HepG2 (cell line): Measurements from ENCODE around the gene CHN2. TPM values are rescaled to one million over a fixed set of nuclear protein-coding genes. Genes with fewer than 3 reads are reported as not detected.

ENCODE experiments used
- AGO2 ChIP-seq: fragments of 200-400 bp; formaldehyde crosslinking; optimal IDR thresholded peaks from 2 replicates; pipeline ENCODE3; 2017; ENCODE audit warnings: mild to moderate bottlenecking, low read depth, low read length, moderate library complexity
- GABPB1 ChIP-seq: IDR thresholded peaks from 2 replicates; pipeline ENCODE4 v1.6.1; 2016; ENCODE audit warnings: mild to moderate bottlenecking, missing genetic modification reagents, moderate library complexity, missing compliant biosample characterization
- GMEB1 ChIP-seq: sonication (generic); formaldehyde crosslinking; IDR thresholded peaks from 2 replicates; pipeline ENCODE4 v1.5.1; 2020; ENCODE audit warnings: missing genetic modification reagents, mild to moderate bottlenecking, borderline replicate concordance
- IKZF5 ChIP-seq: IDR thresholded peaks from 2 replicates; pipeline ENCODE4 v1.6.1; 2018; ENCODE audit warnings: missing genetic modification reagents, mild to moderate bottlenecking, missing compliant biosample characterization
- KLF6 ChIP-seq: IDR thresholded peaks from 2 replicates; pipeline ENCODE4 v1.8.0; 2016; ENCODE audit warnings: missing biosample characterization, missing genetic modification reagents
- MATR3 ChIP-seq: sonication (generic); formaldehyde crosslinking; IDR thresholded peaks from 2 replicates; pipeline ENCODE4 v1.4.0; 2020; ENCODE audit warnings: missing genetic modification reagents
- MTA1 ChIP-seq: sonication (generic); formaldehyde crosslinking; IDR thresholded peaks from 2 replicates; pipeline ENCODE4 v1.4.0; 2020; ENCODE audit warnings: missing genetic modification reagents, mild to moderate bottlenecking, borderline replicate concordance
- MTF1 ChIP-seq: sonication (generic); formaldehyde crosslinking; IDR thresholded peaks from 2 replicates; pipeline ENCODE4 v1.5.0; 2020; ENCODE audit warnings: missing genetic modification reagents
- MYC ChIP-seq: sonication (generic); formaldehyde crosslinking; IDR thresholded peaks from 2 replicates; pipeline ENCODE4 v1.9.0; 2021; ENCODE audit warnings: missing genetic modification reagents, borderline replicate concordance
- SALL1 ChIP-seq: sonication (generic); formaldehyde crosslinking; IDR thresholded peaks from 2 replicates; pipeline ENCODE4 v1.8.0; 2022; ENCODE audit warnings: mild to moderate bottlenecking, missing genetic modification reagents
- SATB2 ChIP-seq: sonication (generic); formaldehyde crosslinking; IDR thresholded peaks from 2 replicates; pipeline ENCODE4 v1.5.0; 2020; ENCODE audit warnings: missing genetic modification reagents
- SMYD3 ChIP-seq: sonication (generic); formaldehyde crosslinking; IDR thresholded peaks from 2 replicates; pipeline ENCODE4 v1.8.1; 2023; ENCODE audit warnings: mild to moderate bottlenecking, missing genetic modification reagents
- TCF12 ChIP-seq, 2 experiments: fragments of 450-650 bp in 1 of 2; sonication (generic) in 1 of 2; formaldehyde crosslinking in 1 of 2; IDR thresholded peaks; 2 replicates each; pipeline versions ENCODE4 v1.6.1 to v1.8.0; 2017 to 2022; ENCODE audit warnings: antibody characterized with exemption in 1 of 2, mild to moderate bottlenecking in 1 of 2, missing genetic modification reagents in 1 of 2, moderate library complexity in 1 of 2
- ZFX ChIP-seq: sonication (generic); formaldehyde crosslinking; IDR thresholded peaks from 2 replicates; pipeline ENCODE4 v1.4.0; 2020; ENCODE audit warnings: mild to moderate bottlenecking, low read depth, missing genetic modification reagents, moderate library complexity
- ZNF451 ChIP-seq: sonication (generic); formaldehyde crosslinking; IDR thresholded peaks from 2 replicates; pipeline ENCODE4 v1.5.0; 2020; ENCODE audit warnings: mild to moderate bottlenecking, missing genetic modification reagents
- ZNF546 ChIP-seq: sonication (generic); formaldehyde crosslinking; conservative IDR thresholded peaks from 2 replicates; pipeline ENCODE4 v1.8.1; 2023; ENCODE audit warnings: mild to moderate bottlenecking, missing genetic modification reagents
- ZNF687 ChIP-seq: sonication (generic); formaldehyde crosslinking; IDR thresholded peaks from 2 replicates; pipeline ENCODE4 v1.5.1; 2020; ENCODE audit warnings: mild to moderate bottlenecking, missing genetic modification reagents, moderate library complexity
- polyA plus RNA-seq, 8 experiments: library from polyadenylated mRNA; depleted of rRNA in 3 of 8; stranded (reverse) in 7 of 8; unstranded in 1 of 8; fragments of >200 nt; fragmentation: Illumina TruSeq in 4 of 8; extraction: Trizol in 4 of 8; gene quantifications; 2 replicates each; pipeline versions ENCODE4 v1.2.1 to v1.2.3, GENCODE V29; 2011 to 2016; ENCODE audit warnings: low read depth in 4 of 8, missing spikeins in 1 of 8, mixed read lengths in 1 of 8; ENCODE audit not compliant: insufficient read depth in 1 of 8
- total RNA-seq, 5 experiments: library from RNA; depleted of rRNA; stranded (reverse); fragments of >200 nt; fragmentation: Illumina TruSeq; extraction: Trizol; gene quantifications; 2 replicates each; pipeline ENCODE4 v1.2.3, GENCODE V29; 2016; ENCODE audit warnings: low read depth in 1 of 5
- TF ChIP-seq, protein P1 (sequence below): sonication (generic); formaldehyde crosslinking; IDR thresholded peaks from 2 replicates; pipeline ENCODE4 v1.4.0; 2020; ENCODE audit warnings: missing genetic modification reagents, borderline replicate concordance

The CHN2 gene
- total and polyA plus RNA-seq, 2 of the 13 experiments (the other 11 are each of a cell fraction or from before 2014, with no cell fraction given): 23.5 to 30.5 TPM

DNA sequence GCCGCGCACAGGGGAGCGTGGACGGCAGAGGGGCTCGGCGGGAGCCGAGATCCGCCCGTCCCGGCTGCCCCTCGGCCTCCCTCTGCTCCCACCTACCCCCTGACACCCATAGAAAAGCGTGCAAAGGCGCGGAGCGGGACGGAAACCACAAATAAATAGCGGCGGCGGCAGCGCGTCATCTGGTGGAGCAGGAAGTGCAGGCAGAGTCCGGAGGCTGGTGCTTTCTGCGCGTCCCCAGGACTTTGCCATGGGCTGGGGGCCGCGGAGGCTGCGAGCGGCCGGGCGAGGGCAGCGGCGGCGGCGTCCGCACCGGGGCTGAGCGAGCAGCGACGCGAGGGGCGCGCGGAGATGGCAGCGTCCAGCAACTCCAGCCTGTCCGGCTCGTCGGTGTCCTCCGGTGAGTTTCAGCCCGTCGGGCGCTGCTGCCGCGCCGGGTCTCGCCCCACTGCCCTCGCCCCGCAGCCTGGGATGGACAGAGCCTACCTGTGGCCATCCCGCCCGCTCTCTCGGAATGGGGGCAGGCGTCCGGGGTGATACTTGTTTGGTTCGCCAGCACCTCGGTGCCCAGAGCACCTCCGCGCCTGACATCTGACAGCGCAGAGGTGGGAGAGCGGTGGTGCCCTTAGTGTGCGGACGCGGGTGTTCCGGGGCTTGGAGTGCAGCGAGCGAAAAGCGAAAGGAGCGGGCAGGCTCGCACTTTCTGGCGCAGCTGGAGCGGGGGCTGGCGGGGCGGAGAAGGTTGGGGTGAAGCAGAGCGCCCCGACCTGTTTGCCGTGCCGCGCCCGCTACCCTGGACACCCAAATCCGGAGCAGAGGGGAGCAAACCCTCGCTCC, at the start of gene CHN2 (continued):
- TF ChIP-seq ZNF687 (CRISPR knock-in tag) (peak; percentile 87), SATB2 (CRISPR knock-in tag) (no peak), AGO2 (peak; percentile 84), SALL1 (CRISPR knock-in tag) (peak; percentile 70), MTA1 (peak; percentile 43; the same call in 1 of the 2 replicates), IKZF5 (peak; percentile 24; the same call in 1 of the 2 replicates), GABPB1 (CRISPR knock-in tag) (peak; percentile 83), TCF12 (IDR thresholded peaks at IDR 0.05) (no peak), TCF12 (CRISPR knock-in tag; IDR thresholded peaks at IDR 0.05) (peak; percentile 72; the same call in 1 of the 2 replicates), ZNF546 (CRISPR knock-in tag) (no peak), KLF6 (no peak), ZNF451 (CRISPR knock-in tag) (peak; percentile 50; the same call in 1 of the 2 replicates), GMEB1 (peak; percentile 49; the same call in 1 of the 2 replicates), SMYD3 (no peak), MATR3 (no peak), MYC (CRISPR knock-in tag) (peak; percentile 68; the same call in 1 of the 2 replicates), MTF1 (CRISPR knock-in tag) (no peak), ZFX (CRISPR knock-in tag) (peak; percentile 49)
- TF ChIP-seq, protein P1, sequence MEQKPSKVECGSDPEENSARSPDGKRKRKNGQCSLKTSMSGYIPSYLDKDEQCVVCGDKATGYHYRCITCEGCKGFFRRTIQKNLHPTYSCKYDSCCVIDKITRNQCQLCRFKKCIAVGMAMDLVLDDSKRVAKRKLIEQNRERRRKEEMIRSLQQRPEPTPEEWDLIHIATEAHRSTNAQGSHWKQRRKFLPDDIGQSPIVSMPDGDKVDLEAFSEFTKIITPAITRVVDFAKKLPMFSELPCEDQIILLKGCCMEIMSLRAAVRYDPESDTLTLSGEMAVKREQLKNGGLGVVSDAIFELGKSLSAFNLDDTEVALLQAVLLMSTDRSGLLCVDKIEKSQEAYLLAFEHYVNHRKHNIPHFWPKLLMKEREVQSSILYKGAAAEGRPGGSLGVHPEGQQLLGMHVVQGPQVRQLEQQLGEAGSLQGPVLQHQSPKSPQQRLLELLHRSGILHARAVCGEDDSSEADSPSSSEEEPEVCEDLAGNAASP (CRISPR knock-in tag): no peak
